T-helper 9 cell (primary cell): Measurements from ENCODE around the gene ANKRD13C.
A peak's percentile ranks its signal among the peaks of the same experiment; 100 is the strongest.
"Not testable (repeated sequence)": the region's sequence is repeated elsewhere in the genome, so short reads cannot be mapped to it uniquely, and the experiment has no call there.

Source experiments
- DNase-seq: peaks from one replicate; pipeline ENCODE4 v3.0.0-alpha.2; 2020
- total RNA-seq, 2 donors: gene quantifications; one replicate each; lab custom pipeline; 2026; lab: John Stamatoyannopoulos, UW

Gene ANKRD13C, protein sequence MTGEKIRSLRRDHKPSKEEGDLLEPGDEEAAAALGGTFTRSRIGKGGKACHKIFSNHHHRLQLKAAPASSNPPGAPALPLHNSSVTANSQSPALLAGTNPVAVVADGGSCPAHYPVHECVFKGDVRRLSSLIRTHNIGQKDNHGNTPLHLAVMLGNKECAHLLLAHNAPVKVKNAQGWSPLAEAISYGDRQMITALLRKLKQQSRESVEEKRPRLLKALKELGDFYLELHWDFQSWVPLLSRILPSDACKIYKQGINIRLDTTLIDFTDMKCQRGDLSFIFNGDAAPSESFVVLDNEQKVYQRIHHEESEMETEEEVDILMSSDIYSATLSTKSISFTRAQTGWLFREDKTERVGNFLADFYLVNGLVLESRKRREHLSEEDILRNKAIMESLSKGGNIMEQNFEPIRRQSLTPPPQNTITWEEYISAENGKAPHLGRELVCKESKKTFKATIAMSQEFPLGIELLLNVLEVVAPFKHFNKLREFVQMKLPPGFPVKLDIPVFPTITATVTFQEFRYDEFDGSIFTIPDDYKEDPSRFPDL
- total RNA-seq, result 50.4 to 74.2 reads per million in 2 donors

DNA sequence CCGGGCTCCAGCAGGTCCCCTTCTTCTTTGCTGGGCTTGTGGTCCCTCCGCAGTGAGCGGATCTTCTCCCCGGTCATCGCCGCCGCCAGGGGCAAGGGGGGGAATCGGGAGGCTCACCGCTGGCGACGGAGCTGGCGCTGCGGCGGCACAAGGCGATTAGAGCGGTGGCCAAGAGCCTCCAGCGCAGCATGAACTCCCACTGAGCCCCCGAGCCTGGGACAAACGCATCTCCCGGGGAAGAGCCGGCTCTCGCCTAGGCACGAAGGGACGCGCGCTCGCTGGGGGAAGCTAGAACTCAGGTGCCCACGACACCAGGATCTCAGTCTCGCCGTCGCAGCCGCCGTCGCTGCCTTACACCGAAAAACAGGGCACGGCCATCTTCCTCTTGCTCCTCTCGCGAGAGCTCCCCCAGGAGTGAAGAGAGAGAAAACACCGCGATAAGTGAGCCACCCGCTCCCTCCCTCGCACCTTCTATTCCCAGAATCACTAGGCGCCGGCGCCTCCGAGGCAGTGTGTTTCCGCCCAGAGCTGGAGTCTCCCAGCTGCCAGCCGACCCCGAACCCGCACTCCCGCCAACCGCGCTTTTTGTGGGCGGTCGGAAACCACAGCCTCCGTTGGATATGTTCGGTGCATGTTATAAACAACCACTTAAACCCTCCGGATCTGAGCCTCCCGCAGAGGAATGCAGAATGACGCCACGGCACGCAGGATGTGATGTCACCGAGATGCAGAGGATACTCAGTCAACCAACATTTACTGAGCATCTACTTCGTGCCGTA is at the start of gene ANKRD13C:
ANKRD13C (minus strand) TSS at position 391 of the 779 bp plus-strand sequence; CDS start at position 77, 314 bp downstream.
- DNase-seq, result peak; percentile 83

DNA sequence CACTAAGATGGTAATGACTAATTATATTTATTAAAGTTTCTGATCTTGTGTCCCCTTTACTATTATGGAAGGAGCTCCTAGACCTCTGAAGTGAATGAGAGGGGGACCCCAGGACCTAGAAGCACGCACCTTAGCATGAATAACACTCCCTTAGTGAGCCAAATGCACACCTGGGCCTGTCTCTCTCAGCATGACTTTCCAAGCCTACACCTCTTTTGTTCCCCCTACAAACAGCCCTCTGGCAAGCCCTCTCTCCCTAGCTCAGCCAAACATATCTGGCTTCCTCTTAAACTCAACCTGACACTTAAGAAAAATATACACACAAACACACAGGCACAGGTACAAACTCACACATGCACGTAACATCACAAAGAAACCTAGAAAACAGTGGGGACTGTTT is 49.2 kb upstream of the ANKRD13C start:
- no peak for DNase-seq

DNA sequence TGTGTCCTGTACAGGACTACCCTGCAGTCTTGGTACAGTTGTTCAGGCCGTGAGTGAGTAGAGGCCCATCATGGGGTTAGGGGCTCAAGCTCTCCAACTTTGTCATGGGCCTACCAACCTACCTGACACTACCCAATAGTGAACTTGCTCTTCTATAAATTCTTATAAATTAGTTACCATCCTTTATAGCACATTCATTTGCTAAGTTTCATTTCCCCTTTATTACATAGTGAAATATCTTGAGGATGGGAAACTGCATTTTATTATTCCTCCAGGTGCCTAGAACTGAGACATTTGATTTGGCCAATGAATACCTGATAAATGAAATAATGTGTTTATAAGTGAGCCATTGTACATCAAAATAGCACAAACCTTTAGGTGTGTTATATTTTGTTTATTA is 47.5 kb upstream of the ANKRD13C start:
- DNase-seq, result no peak

DNA sequence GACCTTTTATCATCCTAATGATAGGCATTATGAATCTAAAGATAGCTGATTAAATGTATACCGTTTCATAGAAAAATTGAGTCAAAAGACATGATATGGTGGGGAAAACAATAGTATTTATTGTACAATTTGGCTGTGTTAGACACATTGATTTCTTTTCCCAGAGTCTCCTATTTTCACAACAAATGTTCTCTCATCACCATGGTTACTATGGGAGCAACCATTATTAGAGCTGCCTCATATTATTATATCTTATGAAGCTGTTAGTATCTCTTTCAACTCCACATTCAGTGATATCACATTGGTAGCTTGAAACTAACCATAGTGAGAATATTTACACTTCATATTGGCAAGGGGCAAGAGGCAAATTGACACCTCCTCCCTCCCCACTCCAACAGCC is 45.8 kb upstream of the ANKRD13C start:
- no peak for DNase-seq

DNA sequence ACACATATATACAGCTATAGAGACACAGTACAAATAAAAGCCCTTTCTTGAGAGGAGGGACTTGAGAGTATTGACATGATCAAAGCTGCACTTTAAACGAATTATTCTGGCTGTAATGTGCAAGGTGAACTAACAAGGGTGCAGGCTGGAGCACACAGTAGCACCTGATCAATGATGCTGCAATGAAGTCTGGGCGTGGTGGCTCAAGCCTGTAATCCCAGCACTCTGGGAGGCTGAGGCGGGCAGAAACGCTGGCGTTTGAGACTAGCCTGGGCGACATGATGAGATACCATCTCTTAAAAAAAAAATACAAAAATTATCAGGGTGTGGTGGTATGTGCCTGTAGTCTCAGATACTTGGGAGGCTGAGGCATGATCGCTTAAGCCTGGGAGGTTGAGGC is 42.5 kb upstream of the ANKRD13C start:
- DNase-seq, result no peak

DNA sequence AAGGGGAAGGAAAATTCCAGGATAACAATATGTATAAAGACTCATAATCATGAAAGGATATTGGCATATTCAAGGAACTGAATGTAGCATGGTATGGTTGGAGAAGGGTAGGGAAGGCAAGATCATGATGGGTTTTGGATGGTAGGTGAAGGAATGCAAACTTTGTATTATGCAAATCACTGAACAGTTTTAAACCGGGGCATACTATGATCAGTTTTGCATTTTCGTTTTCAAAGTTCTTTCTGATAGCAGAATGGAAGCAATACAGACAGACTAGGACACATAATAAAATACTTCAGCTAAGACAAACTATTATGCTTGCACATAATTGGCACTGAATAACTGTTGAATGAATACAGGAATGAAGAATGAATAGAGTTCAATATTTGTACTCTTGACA is 42.1 kb upstream of the ANKRD13C start:
- no peak for DNase-seq

DNA sequence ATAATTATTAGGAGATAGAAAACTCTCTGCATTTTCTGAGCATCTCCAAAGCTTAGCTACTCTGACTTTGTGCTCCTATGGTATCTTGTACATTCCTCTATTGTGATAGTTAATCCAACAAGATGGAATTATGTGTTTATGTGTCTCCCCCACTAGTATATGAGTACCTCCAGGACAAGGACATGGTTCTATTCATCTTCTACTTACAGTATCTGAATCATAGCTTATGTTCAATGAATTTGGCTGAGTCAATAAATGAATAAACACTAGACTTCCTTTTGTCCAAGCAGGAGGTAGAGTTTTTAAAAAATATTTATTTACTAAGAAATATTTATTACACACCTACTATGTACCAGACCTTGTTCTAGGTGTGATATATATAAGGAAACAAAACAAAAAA is 38.1 kb upstream of the ANKRD13C start:
- no peak for DNase-seq

DNA sequence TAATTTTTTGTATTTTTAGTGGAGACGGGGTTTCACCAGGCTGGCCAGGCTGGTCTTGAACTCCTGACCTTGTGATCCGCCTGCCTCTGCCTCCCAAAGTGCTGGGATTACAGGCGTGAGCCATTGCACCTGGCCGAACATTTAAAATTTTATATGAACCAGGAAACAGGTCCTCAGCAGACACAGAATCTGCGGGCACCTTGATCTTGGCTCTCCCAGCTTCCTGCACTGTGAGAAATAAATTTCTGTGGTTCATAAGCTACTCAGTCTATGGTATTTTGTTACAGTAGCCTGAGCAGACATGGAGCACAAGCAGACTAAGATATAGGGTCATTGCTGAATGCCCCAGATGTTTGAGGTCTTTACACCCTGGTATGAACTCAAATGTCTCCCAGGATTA is 33.0 kb upstream of the ANKRD13C start:
- DNase-seq, result no peak

DNA sequence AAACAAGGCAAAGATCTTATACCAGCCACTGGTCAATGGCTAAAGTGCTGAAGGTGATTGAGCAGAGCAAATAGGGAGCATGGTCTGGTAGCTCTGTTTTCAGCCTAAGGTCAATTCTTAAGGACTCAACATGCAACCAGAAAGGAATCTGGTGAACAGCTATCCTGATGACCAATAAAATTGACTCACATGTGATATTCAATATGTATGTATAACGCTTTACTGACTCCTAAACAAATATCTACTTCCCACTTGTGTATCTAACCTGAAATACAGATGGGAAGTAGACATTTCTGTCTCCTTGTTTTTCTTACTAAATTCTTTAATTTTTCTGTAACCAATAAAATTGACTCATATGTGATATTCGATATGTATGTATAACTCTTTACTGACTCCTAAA is 31.6 kb upstream of the ANKRD13C start:
- DNase-seq, result no peak

DNA sequence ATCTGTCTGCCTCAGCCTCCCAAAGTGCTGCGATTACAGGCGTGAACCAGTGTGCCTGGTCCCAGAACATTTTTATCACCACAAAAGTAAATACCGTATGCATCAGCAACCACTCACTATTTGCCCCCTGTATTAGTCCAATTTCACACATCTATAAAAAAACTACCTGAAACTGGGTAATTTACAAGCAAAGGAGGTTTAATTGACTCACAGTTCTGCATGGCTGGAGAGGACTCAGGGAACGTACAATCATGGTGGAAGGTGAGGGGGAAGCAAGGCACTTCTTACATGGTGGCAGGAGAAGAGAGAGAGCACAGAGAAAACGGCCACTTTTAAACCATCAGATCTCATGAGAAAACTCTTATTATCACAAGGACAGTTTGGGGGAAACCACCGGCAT is 31.0 kb upstream of the ANKRD13C start:
- no peak for DNase-seq

DNA sequence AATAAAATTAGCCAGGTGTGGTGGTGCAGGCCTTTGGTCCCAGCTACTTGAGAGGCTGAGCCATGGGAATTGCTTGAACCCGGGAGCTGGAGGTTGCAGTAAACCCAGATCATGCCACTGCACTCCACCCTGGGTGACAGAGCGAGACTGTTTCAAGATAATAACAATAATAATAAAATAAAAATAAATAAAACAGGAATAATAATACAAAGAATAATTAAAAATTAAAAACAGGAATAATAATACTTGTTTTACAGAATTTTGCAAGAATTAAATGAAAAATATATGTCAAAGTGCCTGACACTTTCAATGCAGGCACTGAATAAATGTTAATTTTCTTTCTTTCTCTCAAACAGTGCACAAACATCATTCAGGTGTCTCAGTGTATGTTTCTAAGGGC is 30.0 kb upstream of the ANKRD13C start:
- DNase-seq, result no peak

DNA sequence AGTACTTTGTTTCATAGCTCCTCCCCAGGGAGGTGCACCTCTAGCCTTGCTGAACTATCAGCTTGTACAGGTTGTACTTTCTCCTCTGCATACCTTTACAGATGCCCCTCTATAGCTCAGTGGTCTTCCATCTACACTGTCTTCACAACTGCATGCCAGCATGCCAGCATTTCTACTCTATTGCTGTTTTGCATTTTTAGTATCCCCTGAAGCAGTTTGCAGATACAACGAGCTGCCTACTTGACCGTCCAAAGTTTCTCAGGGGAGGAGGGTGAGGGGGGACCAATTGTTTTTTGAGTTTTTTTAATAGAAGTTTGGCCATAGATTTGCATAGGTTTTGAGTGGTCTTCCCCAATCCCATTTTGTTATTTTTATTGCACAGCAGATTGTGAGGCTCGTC is 29.0 kb upstream of the ANKRD13C start:
- no peak for DNase-seq

DNA sequence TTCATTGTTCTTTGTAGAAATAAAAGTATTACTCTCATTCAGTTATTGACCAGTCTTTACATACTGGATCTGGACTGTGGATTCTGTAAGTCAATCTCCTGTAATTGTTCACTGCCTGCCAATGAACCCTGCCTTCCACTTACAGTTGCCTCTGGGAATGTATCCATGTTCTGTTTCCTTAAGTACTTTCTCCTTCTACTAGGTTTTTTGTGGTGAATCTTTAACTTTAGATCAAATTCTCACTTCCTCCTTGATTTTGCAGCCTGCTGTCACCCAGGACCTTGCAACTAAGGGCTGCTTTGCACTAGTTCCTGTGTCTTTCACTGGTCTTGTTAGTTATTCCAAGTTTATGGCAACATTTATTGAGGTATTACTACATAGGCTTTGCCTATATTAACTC is 28.2 kb upstream of the ANKRD13C start:
- no peak for DNase-seq

DNA sequence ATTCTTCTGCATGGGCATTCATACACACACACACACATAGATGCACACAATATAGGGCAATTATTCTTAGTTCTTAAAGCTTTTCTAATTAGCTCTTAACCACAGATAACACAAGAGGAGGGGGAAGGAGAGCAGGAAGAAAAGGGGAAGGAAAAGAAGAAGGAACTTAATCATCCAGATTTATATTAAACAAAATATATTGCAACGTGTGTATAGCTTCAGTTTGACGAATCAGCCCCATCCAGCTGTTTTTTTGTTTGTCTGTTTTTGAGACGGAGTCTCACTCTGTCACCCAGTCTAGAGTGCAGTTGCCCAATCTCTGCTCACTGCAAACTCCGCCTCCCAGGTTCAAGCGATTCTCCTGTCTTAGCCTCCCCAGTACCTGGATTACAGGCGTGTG is 21.7 kb upstream of the ANKRD13C start:
- no peak for DNase-seq

DNA sequence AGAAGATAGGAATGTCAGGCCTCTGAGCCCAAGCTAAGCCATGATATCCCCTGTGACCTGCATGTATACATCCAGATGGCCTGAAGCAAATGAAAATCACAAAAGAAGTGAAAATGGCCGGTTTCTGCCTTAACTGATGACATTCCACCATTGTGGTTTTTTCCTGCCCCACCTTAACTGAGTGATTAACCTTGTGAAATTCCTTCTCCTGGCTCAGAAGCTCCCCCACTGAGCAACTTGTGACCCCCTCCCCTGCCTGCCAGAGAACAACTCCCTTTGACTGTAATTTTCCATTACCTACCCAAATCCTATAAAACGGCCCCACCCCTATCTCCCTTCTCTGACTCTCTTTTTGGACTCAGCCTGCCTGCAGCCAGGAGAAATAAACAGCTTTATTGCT is 19.1 kb upstream of the ANKRD13C start:
- not testable (repeated sequence) for DNase-seq

DNA sequence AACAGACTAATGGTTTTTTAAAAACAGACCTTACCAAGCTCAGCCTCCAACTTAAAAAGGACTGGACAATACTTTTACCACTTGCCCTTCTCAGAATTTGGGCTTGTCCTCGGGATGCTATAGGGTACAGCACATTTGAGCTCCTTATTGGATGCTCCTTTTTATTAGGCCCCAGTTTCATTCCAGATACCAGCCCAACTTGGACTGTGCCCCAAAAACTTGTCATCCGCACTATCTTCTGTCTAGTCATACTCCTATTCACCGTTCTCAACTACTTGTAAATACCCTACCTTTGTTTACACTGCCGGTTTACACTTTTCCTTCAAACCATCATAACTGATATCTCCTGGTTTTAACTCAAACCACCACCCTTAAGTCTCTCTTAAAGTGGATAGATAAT is 17.9 kb upstream of the ANKRD13C start:
- no peak for DNase-seq

DNA sequence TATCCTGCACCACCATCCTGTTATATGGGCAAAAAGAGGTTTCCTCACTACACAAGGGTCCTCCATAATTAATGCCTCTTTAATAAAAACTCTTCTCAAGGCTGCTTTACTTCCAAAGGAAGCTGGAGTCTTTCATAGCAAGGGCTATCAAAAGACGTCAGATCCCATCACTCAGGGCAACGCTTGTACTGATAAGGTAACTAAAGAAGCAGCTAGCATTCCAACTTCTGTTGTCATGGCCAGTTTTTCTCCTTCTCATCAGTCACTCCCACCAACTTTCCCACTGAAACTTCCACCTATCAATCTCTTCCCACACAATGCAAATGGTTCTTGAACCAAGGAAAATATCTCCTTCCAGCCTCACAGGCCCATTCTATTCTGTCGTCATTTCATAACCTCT is 17.1 kb upstream of the ANKRD13C start:
- DNase-seq, result not testable (repeated sequence)

DNA sequence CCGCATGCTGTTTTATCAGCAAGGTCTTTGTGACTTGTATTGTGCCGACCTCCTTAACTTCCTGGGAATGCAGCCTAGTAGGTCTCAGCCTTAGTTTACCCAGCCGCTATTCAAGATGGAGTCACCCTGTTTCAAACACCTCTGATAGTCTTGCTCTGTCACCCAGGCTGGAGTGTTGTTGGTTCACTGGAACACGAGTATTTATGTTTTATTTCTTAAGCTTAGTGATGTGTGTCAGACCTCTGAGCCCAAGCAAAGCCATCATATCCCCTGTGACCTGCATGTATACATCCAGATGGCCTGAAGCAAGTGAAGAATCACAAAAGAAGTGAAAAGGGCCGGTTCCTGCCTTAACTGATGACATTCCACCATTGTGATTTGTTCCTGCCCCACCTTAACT is 12.9 kb upstream of the ANKRD13C start:
- DNase-seq, result not testable (repeated sequence)

DNA sequence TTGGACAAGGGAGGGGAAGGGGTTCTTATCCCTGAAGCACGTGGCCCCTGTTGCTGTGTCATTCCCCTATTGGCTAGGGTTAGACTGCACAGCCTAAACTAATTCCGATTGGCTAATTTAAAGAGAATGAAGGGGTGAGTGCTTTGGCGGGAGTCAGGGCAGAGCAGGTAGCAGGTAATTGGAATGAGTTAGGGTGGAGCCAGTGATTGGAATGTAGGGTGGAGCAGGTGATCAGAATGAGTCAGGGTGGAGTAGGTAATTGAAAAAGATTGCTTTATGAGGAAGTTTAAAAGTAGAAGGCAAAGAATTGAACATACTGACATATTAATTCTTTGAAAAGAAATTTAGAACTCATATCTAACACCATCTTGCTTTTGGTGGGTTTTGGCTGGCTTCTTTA is 12.5 kb upstream of the ANKRD13C start:
- DNase-seq, result not testable (repeated sequence)

DNA sequence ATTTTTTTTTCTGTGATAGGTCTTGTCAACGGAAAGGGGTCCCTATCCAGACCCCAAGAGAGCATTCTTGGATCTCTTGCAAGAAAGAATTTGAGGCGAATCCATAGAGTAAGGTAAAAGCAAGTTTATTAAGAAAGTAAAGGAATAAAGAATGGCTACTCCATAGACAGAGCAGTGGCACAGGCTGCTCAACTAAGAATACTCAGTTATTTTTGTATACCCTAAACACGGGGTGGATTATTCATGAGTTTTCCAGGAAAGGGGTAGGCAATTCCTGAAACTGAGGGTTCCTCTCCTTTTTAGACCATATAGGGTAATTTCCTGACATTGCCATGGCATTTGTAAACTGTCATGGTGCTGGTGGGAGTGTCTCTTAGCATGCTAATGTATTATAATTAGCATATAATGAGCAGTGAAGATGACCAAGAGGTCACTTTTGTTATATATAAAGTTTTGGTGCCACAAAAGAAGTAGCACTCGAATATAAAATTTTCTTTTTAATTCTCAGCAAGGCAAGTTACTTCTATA is 12.0 kb upstream of the ANKRD13C start:
- DNase-seq, result not testable (repeated sequence)

DNA sequence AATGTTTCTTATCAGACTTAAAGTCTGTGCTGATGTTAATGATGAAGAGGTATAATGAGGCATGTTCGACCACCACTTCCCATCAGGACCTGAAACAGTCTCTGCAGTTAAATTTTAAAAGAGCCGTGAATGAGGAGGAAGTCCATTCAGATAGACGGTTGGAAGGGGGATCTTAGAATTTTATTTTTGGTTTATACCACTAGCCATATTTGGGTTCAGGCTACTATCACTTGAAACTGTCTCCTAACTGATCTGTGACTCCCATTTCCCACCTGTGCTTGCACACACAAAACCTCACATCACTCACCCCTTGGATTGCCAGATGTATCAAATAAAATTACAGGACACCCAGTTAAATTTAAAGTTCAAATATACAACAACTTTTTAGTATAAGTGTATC is 9.9 kb upstream of the ANKRD13C start:
- DNase-seq, result no peak

DNA sequence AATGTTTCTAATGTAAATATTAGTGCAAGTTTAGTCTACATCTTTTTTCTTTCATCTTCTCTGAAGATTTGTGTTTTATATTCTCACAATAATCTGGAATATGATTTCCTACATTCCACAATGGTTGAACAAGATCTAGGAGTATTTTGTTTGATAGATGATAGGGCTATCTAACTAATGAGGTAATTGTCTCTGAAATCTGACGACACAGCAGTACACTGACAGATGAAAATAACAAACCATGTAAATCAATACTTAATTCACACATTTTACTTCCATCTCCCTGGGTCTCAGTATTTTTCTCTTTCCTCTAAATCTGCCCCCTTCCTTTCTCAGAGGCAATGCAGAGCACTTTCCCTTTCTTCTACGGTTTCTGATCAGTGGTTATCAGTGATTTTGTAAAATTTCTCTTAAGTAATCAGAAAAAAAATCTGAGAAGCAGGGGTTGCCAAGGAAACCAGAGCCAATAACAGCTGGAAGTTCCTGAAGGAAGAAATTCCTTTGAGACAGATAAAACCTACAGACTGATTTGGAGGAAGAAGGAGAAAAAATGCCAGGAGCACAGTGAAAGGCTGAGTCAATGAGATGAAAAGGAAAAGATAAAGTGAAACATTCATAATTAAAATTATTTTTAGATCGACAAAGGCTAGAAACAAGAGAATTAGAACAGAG is 7.3 kb upstream of the ANKRD13C start:
- DNase-seq, result no peak

DNA sequence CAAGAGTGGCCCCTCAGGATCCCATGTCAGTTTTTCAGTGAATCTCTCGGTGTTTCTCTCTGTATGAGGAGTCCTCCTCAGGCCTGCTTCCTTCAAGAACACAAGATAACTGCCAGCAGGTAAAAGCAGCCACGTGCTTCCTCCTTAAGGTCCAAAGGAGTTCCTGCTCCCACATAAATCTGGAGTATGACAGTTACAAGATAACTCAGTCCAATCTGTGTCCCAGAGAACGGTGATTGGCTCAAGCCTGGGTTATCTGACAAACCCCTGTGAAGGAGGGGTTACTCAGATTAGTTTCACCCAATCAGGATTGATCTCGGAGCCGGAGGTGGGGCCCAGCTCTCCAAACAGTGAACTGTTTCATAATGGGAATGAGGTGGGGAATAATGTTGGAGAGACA is 5.8 kb upstream of the ANKRD13C start:
- DNase-seq, result no peak
